Smooth muscle cell (in vitro differentiated cells): Measurements from ENCODE around the gene KLHL8. TPM values are rescaled to one million over a fixed set of nuclear protein-coding genes. Genes with fewer than 3 reads are reported as not detected.

Experiments
- DNase-seq: peaks from one replicate; lab custom pipeline; 2025; ENCODE audit not compliant: unreplicated experiment; lab: John Stamatoyannopoulos, UW
- H2AFZ ChIP-seq: fragments of 200-600 bp; sonication (generic); 2 replicates; pipeline ENCODE4 v1.6.0; 2016; ENCODE audit warnings: antibody characterized with exemption, low read depth, mild to moderate bottlenecking
- H3F3A ChIP-seq: fragments of 200-600 bp; sonication (generic); 2 replicates; pipeline ENCODE4 v1.6.0; 2017; ENCODE audit warnings: antibody characterized with exemption, low read depth
- H3K27ac ChIP-seq: fragments of 200-600 bp; sonication (generic); 2 replicates; pipeline ENCODE4 v1.5.1; 2016; ENCODE audit warnings: low read depth, mild to moderate bottlenecking
- H3K27me3 ChIP-seq: fragments of 200-600 bp; sonication (generic); 2 replicates; pipeline ENCODE4 v1.6.1; 2016; ENCODE audit warnings: low read depth, mild to moderate bottlenecking
- H3K36me3 ChIP-seq: fragments of 200-600 bp; sonication (generic); 2 replicates; pipeline ENCODE4 v1.5.1; 2016; ENCODE audit warnings: low read depth
- H3K4me1 ChIP-seq: fragments of 200-600 bp; sonication (generic); 2 replicates; pipeline ENCODE4 v1.5.1; 2016; ENCODE audit warnings: low read depth
- H3K4me2 ChIP-seq: fragments of 200-600 bp; sonication (generic); 2 replicates; pipeline ENCODE4 v1.6.0; 2016; ENCODE audit warnings: mild to moderate bottlenecking
- H3K4me3 ChIP-seq: fragments of 200-600 bp; sonication (generic); 2 replicates; pipeline ENCODE4 v1.5.1; 2016; ENCODE audit warnings: mild to moderate bottlenecking
- H3K79me2 ChIP-seq: fragments of 200-600 bp; sonication (generic); 2 replicates; pipeline ENCODE4 v1.6.0; 2016; ENCODE audit warnings: low read depth, mild to moderate bottlenecking
- H3K9ac ChIP-seq: fragments of 200-600 bp; sonication (generic); 2 replicates; pipeline ENCODE4 v1.6.0; 2016; ENCODE audit warnings: low read depth
- H3K9me3 ChIP-seq: fragments of 200-600 bp; sonication (generic); replicated peaks from 2 replicates; pipeline ENCODE4 v1.5.1; 2016; ENCODE audit warnings: low read depth
- H4K20me1 ChIP-seq: fragments of 200-600 bp; sonication (generic); 2 replicates; pipeline ENCODE4 v1.6.0; 2016; ENCODE audit warnings: low read depth
- CTCF ChIP-seq: fragments of 200-600 bp; sonication (generic); IDR thresholded peaks from 2 replicates; pipeline ENCODE4 v1.5.1; 2017; ENCODE audit warnings: borderline replicate concordance, mild to moderate bottlenecking, antibody characterized with exemption; ENCODE audit not compliant: insufficient read depth, poor library complexity, severe bottlenecking
- WGBS: methylation state at CpG from one replicate; pipeline ENCODE4 v1.1.7; 2016; ENCODE audit warnings: low lambda C conversion rate; 5-methylcytosine and 5-hydroxymethylcytosine counted together
- polyA plus RNA-seq: library from polyadenylated mRNA; unstranded; fragments of >200 nt; fragmentation: Nextera tagmentation; extraction: Ambion mirVana; gene quantifications from 2 replicates; pipeline ENCODE4 v1.2.1, GENCODE V29; 2016
- total RNA-seq: library from RNA; depleted of rRNA; stranded (reverse); fragments of >200 nt; gene quantifications from 2 replicates; pipeline ENCODE4 v1.2.3, GENCODE V29; 2014

KLHL8 gene
- total and polyA plus RNA-seq, 2 experiments from 2014 or later: 6.3 to 8.8 TPM

DNA sequence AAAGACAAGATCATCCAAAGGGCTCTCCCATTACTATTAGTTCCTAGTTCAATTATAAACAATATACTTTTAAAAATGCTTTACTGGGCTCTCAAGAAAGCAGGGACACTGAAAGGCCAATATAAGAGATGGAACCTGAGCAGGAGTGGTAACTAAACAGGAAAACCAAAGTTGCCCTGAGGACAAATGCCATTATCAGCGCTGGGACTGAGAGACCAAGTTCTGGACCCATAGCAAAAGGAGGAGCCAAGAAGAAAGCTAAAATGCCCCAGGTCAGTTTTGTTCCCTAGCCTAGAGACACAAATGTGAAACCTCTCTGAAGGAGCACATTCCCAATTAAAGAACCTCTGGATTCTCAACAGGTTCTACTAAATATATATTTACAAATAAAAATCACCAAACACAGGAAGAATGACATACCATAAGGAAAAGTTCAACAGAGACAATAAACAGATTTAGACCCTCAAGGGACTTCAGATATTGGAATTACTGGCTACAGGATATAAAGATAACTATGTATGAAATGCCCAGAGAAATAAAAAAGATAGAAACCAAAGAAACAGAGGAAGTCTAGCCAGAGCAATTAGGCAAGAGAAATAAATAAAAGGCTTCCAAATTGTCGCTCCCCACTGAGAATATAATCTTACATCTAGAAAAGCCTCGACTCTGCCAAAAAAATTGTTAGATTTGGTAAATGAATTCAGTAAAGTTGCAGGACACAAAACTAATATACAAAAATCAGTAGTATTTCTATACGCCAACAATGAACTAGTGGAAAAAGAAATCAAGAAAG lies 67.1 kb downstream of the KLHL8 start:
- TF ChIP-seq CTCF: no peak

DNA sequence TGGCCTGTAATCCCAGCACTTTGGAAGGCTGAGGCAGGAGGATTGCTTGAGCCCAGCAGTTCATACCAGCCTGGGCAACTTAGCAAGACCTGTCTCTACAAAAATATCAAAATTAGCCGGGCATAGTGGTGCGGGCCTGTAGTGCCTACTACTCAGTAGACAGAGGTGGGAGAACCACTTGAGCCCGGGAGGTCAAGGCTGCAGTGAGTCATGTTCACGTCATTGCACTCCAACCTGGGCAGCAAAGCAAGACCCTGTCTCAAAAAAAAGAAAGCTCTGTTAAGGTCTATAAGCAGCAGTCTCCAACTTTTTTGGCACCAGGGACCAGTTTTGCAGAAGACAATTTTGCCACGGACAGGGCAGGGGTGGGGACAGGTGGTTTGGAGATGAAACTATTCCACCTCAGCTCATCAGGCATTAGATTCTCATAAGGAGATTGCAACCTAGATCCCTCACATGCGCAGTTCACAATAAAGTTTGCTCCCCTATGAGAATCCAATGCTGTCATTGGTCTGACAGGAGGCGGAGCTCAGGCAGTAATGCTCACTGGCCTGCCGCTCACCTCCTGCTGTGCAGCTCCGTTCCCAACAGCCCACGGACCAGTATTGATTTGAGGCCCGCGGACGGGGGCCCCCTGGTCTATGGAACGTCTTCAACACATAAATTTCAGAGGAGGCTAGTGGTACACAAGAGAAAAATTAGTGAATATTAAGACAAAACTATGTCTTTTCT lies 67.9 kb downstream of the KLHL8 start:
- WGBS: 89% methylated on average over 14 of the region's 14 CpGs

More for the DNA sequence above, 67.1 kb downstream of the KLHL8 start:
- 76% methylated on average over 4 of the region's 4 CpGs for WGBS
- Histone ChIP-seq H3K27me3 (no peaks in the 10 kb centered on the region), H3K4me2 (no peak overlapping the region), H2AFZ (no peak overlapping the region), H3K36me3 (no peaks in the 10 kb centered on the region), H3K4me3 (no peak overlapping the region), H3K27ac (no peak overlapping the region), H3K79me2 (no peaks in the 10 kb centered on the region), H4K20me1 (no peaks in the 10 kb centered on the region), H3K9ac (no peak overlapping the region), H3K9me3 (no peaks in the 10 kb centered on the region), H3F3A (no peaks in the 10 kb centered on the region), H3K4me1 (no peaks in the 10 kb centered on the region)
- no peak for DNase-seq

DNA sequence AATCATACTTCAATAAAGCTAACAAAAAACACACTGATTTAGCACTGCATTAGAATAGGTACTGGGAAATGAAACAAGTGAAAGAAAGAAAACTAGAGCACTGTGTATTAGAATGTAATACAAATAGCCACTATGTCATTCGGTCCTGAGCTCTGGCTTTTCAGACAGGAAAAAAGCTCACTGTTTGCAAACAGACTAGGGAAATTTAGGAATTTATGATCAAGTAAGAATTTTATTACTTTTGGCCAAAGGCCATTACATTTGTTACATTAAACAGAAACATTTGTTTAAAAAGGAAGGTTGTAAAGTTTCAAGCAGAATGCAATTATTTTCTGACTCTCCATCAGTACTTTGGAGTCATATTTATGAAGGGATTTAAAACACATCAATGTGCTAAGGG lies 68.7 kb downstream of the KLHL8 start:
- Histone ChIP-seq H3K27ac (no peak overlapping the region), H3K4me2 (no peak overlapping the region), H3K36me3 (no peaks in the 10 kb centered on the region), H3K9ac (no peak overlapping the region), H3K79me2 (no peaks in the 10 kb centered on the region), H3K9me3 (no peaks in the 10 kb centered on the region), H3K4me1 (no peaks in the 10 kb centered on the region), H2AFZ (no peak overlapping the region), H3K4me3 (no peak overlapping the region), H3K27me3 (no peaks in the 10 kb centered on the region), H3F3A (no peaks in the 10 kb centered on the region), H4K20me1 (no peaks in the 10 kb centered on the region)
- no peak for TF ChIP-seq CTCF
- DNase-seq: no peak
- WGBS: 72% methylated on average over 1 of the region's 1 CpG

More for the DNA sequence above, 67.9 kb downstream of the KLHL8 start:
- H3K36me3 ChIP-seq: no peaks in the 10 kb centered on the region
- DNase-seq: no peak
- no peak overlapping the region for H2AFZ ChIP-seq
- H3K9ac ChIP-seq: no peak overlapping the region
- no peaks in the 10 kb centered on the region for H3K9me3 ChIP-seq
- no peaks in the 10 kb centered on the region for H3K4me1 ChIP-seq
- H3K4me3 ChIP-seq: no peak overlapping the region
- H3F3A ChIP-seq: no peaks in the 10 kb centered on the region
- H3K4me2 ChIP-seq: no peak overlapping the region
- no peaks in the 10 kb centered on the region for H4K20me1 ChIP-seq
- no peak for TF ChIP-seq CTCF
- no peaks in the 10 kb centered on the region for H3K79me2 ChIP-seq
- no peaks in the 10 kb centered on the region for H3K27me3 ChIP-seq
- no peak overlapping the region for H3K27ac ChIP-seq
